Thyroid gland (tissue), 4 donors: ENCODE data around the gene EDEM1.

Experiments used
- POLR2A ChIP-seq, 2 donors: fragments of 450-650 bp; IDR thresholded peaks; one replicate each; pipeline ENCODE4 v1.6.1; 2017; ENCODE audit warnings: antibody characterized with exemption in 2 of 2, mild to moderate bottlenecking in 2 of 2, moderate library complexity in 1 of 2
- TF ChIP-seq, protein P1 (sequence below), 6 experiments: fragments of 200-600 bp in 3 of 6; fragments of 450-650 bp in 3 of 6; sonication (generic) in 3 of 6; IDR thresholded peaks; one replicate each; pipeline ENCODE4 v1.5.1; 2016 to 2019; ENCODE audit warnings: antibody characterized with exemption in 6 of 6, mild to moderate bottlenecking in 2 of 6, inconsistent platforms in 1 of 6, moderate library complexity in 1 of 6

DNA sequence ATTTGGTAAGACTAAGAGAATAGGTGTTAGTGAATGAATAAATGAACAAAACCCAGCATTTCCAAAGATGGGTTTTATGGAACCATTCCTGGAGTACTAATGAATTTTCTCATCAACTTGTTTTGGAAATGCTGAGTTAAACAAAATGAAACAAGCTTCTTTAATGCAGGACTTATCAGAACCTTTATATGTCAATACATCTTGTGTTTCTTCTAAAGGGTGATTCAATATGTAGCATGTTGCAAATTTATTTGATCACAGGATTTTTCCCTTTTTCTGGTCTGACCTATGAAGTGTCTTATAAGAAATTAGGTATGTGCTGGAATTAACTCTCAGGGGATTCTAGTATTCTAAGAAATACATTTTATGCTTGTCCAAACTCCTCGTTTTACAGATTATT lies 53.2 kb downstream of the EDEM1 start:
- TF ChIP-seq, protein P1, sequence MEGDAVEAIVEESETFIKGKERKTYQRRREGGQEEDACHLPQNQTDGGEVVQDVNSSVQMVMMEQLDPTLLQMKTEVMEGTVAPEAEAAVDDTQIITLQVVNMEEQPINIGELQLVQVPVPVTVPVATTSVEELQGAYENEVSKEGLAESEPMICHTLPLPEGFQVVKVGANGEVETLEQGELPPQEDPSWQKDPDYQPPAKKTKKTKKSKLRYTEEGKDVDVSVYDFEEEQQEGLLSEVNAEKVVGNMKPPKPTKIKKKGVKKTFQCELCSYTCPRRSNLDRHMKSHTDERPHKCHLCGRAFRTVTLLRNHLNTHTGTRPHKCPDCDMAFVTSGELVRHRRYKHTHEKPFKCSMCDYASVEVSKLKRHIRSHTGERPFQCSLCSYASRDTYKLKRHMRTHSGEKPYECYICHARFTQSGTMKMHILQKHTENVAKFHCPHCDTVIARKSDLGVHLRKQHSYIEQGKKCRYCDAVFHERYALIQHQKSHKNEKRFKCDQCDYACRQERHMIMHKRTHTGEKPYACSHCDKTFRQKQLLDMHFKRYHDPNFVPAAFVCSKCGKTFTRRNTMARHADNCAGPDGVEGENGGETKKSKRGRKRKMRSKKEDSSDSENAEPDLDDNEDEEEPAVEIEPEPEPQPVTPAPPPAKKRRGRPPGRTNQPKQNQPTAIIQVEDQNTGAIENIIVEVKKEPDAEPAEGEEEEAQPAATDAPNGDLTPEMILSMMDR (IDR thresholded peaks at IDR 0.05) = no peak
- TF ChIP-seq POLR2A (IDR thresholded peaks at IDR 0.05) = no peak
